NCI-H1930 (cell line): Measurements from ENCODE around the gene SLC27A2.

Experiments
- DNase-seq, 2 experiments: peaks; one replicate each; lab custom pipeline; 2025; lab: John Stamatoyannopoulos, UW

Gene SLC27A2

GRCh38 chr15:50190723-50191122, 8.7 kb downstream of the SLC27A2 start:
- DNase-seq: no peak

- DNase-seq: no peak
Measured at GRCh38 chr15:50192164-50192563, 10.2 kb downstream of the SLC27A2 start.

- DNase-seq: no peak
Measured at GRCh38 chr15:50192926-50193620, 11.1 kb downstream of the SLC27A2 start.

GRCh38 chr15:50202003-50202402, 20.0 kb downstream of the SLC27A2 start:
- no peak for DNase-seq

GRCh38 chr15:50206020-50206419, 24.0 kb downstream of the SLC27A2 start:
- DNase-seq: no peak

- DNase-seq: no peak
Measured at GRCh38 chr15:50209809-50210208, 27.8 kb downstream of the SLC27A2 start.

- no peak for DNase-seq
Measured at GRCh38 chr15:50210462-50211157, 28.6 kb downstream of the SLC27A2 start.

GRCh38 chr15:50218291-50218690, 36.3 kb downstream of the SLC27A2 start:
- DNase-seq: no peak

- no peak for DNase-seq
Measured at GRCh38 chr15:50218691-50219090, 36.7 kb downstream of the SLC27A2 start.

GRCh38 chr15:50219820-50220219, 37.8 kb downstream of the SLC27A2 start:
- DNase-seq: no peak

GRCh38 chr15:50222181-50222580, 40.2 kb downstream of the SLC27A2 start:
- DNase-seq: no peak

- DNase-seq: no peak
Measured at GRCh38 chr15:50224606-50225005, 42.6 kb downstream of the SLC27A2 start.

- DNase-seq: no peak
Measured at GRCh38 chr15:50225057-50225456, 43.1 kb downstream of the SLC27A2 start.

GRCh38 chr15:50225938-50226337, 43.9 kb downstream of the SLC27A2 start:
- no peak for DNase-seq

GRCh38 chr15:50227076-50227475, 45.1 kb downstream of the SLC27A2 start:
- no peak for DNase-seq

- no peak for DNase-seq
Measured at GRCh38 chr15:50228866-50229265, 46.9 kb downstream of the SLC27A2 start.

- DNase-seq: no peak
Measured at GRCh38 chr15:50229336-50229735, 47.3 kb downstream of the SLC27A2 start.

- no peak for DNase-seq
Measured at GRCh38 chr15:50231761-50232160, 49.8 kb downstream of the SLC27A2 start.

- DNase-seq: no peak
Measured at GRCh38 chr15:50232791-50233190, 50.8 kb downstream of the SLC27A2 start.

- no peak for DNase-seq
Measured at GRCh38 chr15:50233192-50233736, 51.3 kb downstream of the SLC27A2 start.

- DNase-seq: no peak
Measured at GRCh38 chr15:50234764-50235163, 52.8 kb downstream of the SLC27A2 start.

- DNase-seq: no peak
Measured at GRCh38 chr15:50235794-50236193, 53.8 kb downstream of the SLC27A2 start.

- DNase-seq: no peak
Measured at GRCh38 chr15:50236433-50236832, 54.4 kb downstream of the SLC27A2 start.
